Thyroid gland (tissue), 4 donors: ENCODE results near the gene FRAS1.

Experiments
- POLR2A ChIP-seq, 2 donors: fragments of 450-650 bp; IDR thresholded peaks; one replicate each; pipeline ENCODE4 v1.6.1; 2017; ENCODE audit warnings: antibody characterized with exemption in 2 of 2, mild to moderate bottlenecking in 2 of 2, moderate library complexity in 1 of 2
- TF ChIP-seq, protein P1 (sequence below), 6 experiments: fragments of 200-600 bp in 3 of 6; fragments of 450-650 bp in 3 of 6; sonication (generic) in 3 of 6; IDR thresholded peaks; one replicate each; pipeline ENCODE4 v1.5.1; 2016 to 2019; ENCODE audit warnings: antibody characterized with exemption in 6 of 6, mild to moderate bottlenecking in 2 of 6, inconsistent platforms in 1 of 6, moderate library complexity in 1 of 6

DNA sequence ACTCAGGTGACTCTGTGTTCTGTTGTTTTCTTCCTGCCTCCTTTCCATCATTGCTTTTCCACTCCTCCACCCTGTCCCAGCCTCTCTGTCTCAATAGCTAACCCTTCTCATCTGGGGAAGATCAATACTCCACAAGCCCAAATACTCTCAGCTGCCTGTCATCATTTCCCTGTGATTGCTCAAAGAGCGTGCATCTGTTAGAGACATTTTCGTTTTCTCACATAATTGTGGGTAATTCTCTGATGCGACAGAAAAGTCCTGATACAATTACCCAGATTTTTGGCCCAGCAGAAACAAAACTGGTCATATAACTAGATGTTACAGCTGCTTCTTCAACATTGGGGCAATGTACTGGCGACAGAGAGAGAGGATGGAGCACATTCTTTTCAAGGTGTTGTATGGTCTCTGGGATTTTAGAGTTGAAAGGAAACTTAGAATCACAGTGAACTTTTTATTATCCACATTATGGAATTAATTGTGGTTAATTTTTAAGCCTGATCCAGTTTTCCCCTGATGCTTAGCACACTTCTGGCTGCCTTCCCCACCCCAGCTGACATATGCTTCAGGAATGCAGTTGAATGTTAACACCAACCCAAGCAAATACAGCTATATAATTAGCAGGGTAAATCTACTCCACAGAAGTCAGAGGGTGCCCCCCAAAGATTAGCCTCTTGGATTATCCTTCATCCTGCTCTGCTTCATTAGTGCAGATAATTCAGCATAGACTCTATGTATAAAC is 323.0 kb downstream of the FRAS1 start:
- no peak for TF ChIP-seq POLR2A (IDR thresholded peaks at IDR 0.05)
- TF ChIP-seq, protein P1, sequence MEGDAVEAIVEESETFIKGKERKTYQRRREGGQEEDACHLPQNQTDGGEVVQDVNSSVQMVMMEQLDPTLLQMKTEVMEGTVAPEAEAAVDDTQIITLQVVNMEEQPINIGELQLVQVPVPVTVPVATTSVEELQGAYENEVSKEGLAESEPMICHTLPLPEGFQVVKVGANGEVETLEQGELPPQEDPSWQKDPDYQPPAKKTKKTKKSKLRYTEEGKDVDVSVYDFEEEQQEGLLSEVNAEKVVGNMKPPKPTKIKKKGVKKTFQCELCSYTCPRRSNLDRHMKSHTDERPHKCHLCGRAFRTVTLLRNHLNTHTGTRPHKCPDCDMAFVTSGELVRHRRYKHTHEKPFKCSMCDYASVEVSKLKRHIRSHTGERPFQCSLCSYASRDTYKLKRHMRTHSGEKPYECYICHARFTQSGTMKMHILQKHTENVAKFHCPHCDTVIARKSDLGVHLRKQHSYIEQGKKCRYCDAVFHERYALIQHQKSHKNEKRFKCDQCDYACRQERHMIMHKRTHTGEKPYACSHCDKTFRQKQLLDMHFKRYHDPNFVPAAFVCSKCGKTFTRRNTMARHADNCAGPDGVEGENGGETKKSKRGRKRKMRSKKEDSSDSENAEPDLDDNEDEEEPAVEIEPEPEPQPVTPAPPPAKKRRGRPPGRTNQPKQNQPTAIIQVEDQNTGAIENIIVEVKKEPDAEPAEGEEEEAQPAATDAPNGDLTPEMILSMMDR (IDR thresholded peaks at IDR 0.05) = no peak
